Right lung (tissue), 5 donors: ENCODE measurements around the gene GNG7. TPM values are rescaled to one million over a fixed set of nuclear protein-coding genes. Genes with fewer than 3 reads are reported as not detected.
"Not testable (repeated sequence)": the region's sequence is repeated elsewhere in the genome, so short reads cannot be mapped to it uniquely, and the experiment has no call there.

Experiments used
- DNase-seq, 2 donors: peaks; one replicate each; pipeline ENCODE4 v3.0.0-alpha.2; 2013
- polyA plus RNA-seq, 5 donors: library from polyadenylated mRNA; unstranded; fragments of 120-200 nt; gene quantifications; one replicate each; pipeline versions ENCODE4 v1.2.1 to v1.2.3, GENCODE V29; 2013; ENCODE audit warnings: inconsistent platforms in 1 of 5, low replicate concordance in 1 of 5; ENCODE audit not compliant: insufficient read length in 5 of 5, insufficient read depth in 1 of 5

Gene GNG7
- polyA plus RNA-seq, 5 donors = 4.5 to 7.1 (median 5.8) TPM

GRCh38 chr19:2605889-2606288 lies 96.6 kb downstream of the GNG7 start:
- DNase-seq = not testable (repeated sequence)

GRCh38 chr19:2604747-2605329 lies 97.7 kb downstream of the GNG7 start:
- DNase-seq = no peak

- DNase-seq = no peak
Measured at GRCh38 chr19:2603334-2603733, 99.2 kb downstream of the GNG7 start.

- peak; percentile 51 to 55 for DNase-seq
Measured at GRCh38 chr19:2602391-2603181, 99.9 kb downstream of the GNG7 start.

GRCh38 chr19:2600914-2601870 lies 101.3 kb downstream of the GNG7 start:
- no peak for DNase-seq

GRCh38 chr19:2594319-2594718 lies 108.2 kb downstream of the GNG7 start:
- DNase-seq = no peak

GRCh38 chr19:2592824-2593223 lies 109.7 kb downstream of the GNG7 start:
- DNase-seq = no peak

GRCh38 chr19:2591537-2592291 lies 110.8 kb downstream of the GNG7 start:
- DNase-seq = no peak

GRCh38 chr19:2590630-2591399 lies 111.7 kb downstream of the GNG7 start:
- no peak for DNase-seq

GRCh38 chr19:2589441-2589840 lies 113.1 kb downstream of the GNG7 start:
- no peak for DNase-seq

- no peak for DNase-seq
Measured at GRCh38 chr19:2588081-2588777, 114.3 kb downstream of the GNG7 start.

- DNase-seq = no peak
Measured at GRCh38 chr19:2587001-2587719, 115.3 kb downstream of the GNG7 start.

- DNase-seq = no peak
Measured at GRCh38 chr19:2586196-2586595, 116.3 kb downstream of the GNG7 start.

- no peak for DNase-seq
Measured at GRCh38 chr19:2584002-2584401, 118.5 kb downstream of the GNG7 start.

- no peak for DNase-seq
Measured at GRCh38 chr19:2582984-2583956, 119.2 kb downstream of the GNG7 start.

GRCh38 chr19:2580396-2580795 lies 122.1 kb downstream of the GNG7 start:
- not testable (repeated sequence) for DNase-seq

GRCh38 chr19:2579678-2580280 lies 122.7 kb downstream of the GNG7 start:
- DNase-seq = no peak
